Aorta (tissue), 5 donors: Measurements from ENCODE around the gene EXOC4. TPM values are rescaled to one million over a fixed set of nuclear protein-coding genes. Genes with fewer than 3 reads are reported as not detected.

Source experiments
- ATAC-seq: fragments of 200-7000 bp; cut with Tn5 transposase; one replicate; pipeline ENCODE4 v1.9.1; 2022; ENCODE audit warnings: moderate library complexity; ENCODE audit not compliant: low FRiP score
- DNase-seq, 2 donors: peaks; one replicate each; pipeline ENCODE4 v3.0.0-alpha.2; 2020
- H3K27ac ChIP-seq, 2 donors: one replicate each; pipeline ENCODE4 v1.5.1; 2013; ENCODE audit warnings: low read length in 2 of 2, mild to moderate bottlenecking in 2 of 2, moderate library complexity in 2 of 2, control low read depth in 1 of 2, inconsistent platforms in 1 of 2, low read depth in 1 of 2
- H3K27me3 ChIP-seq, 2 donors: one replicate each; pipeline ENCODE4 v1.6.1; 2013; ENCODE audit warnings: control low read depth in 1 of 2, low read length in 1 of 2, mild to moderate bottlenecking in 1 of 2, moderate library complexity in 1 of 2; ENCODE audit not compliant: insufficient read depth in 2 of 2, control insufficient read depth in 1 of 2
- H3K36me3 ChIP-seq, 2 donors: one replicate each; pipeline ENCODE4 v1.6.1; 2013; ENCODE audit warnings: control low read depth in 1 of 2, low read length in 1 of 2, mild to moderate bottlenecking in 1 of 2; ENCODE audit not compliant: insufficient read depth in 2 of 2, control insufficient read depth in 1 of 2
- H3K4me1 ChIP-seq, 2 donors: one replicate each; pipeline ENCODE4 v1.6.1; 2013; ENCODE audit warnings: low read length in 2 of 2, control low read depth in 1 of 2, mild to moderate bottlenecking in 1 of 2, moderate library complexity in 1 of 2; ENCODE audit not compliant: insufficient read depth in 2 of 2, control insufficient read depth in 1 of 2
- H3K4me3 ChIP-seq, 2 donors: one replicate each; pipeline ENCODE4 v1.5.1; 2013; ENCODE audit warnings: low read length in 2 of 2, control low read depth in 1 of 2, mild to moderate bottlenecking in 1 of 2
- H3K9me3 ChIP-seq: one replicate; pipeline ENCODE4 v1.6.1; 2013; ENCODE audit warnings: mild to moderate bottlenecking, low read length; ENCODE audit not compliant: control insufficient read depth
- WGBS, 2 donors: extraction: QIAGEN DNeasy Blood & Tissue Kit; methylation state at CpG; one replicate each; pipeline ENCODE4 v1.1.7; 2013; 5-methylcytosine and 5-hydroxymethylcytosine counted together
- intact Hi-C, 2 donors: fragments of 100-400 bp; cut with DNase I; formaldehyde crosslinking; loops; one replicate each; pipeline versions ENCODE4 v1.14.2 to v1.15.0; 2022
- polyA plus RNA-seq, 2 donors: library from polyadenylated mRNA; stranded (reverse); fragments of 200-250 nt; gene quantifications; one replicate each; pipeline ENCODE4 v1.2.3, GENCODE V29; 2013
- total RNA-seq, 2 donors: library from RNA; stranded (reverse); fragmentation: NEBNext Ultra II Directional; extraction: Animal tissue kit (Norgen Biotek cat#: 25700); gene quantifications; one replicate each; pipeline ENCODE4 v1.2.1, GENCODE V29; 2021
- donor health status: healthy with polysubstance abuse.
- donor health status: Bipolar disorder and iron deficiency.
- donor health status: DM: no; HTN: no; CAD: no.
- donor health status: DM: no; HTN: no; CAD: no.
- donor health status: DM: yes; HTN: yes; CAD: no.

Gene EXOC4
- total and polyA plus RNA-seq, 4 donors: 19.9 to 109 (median 45.9) TPM

DNA sequence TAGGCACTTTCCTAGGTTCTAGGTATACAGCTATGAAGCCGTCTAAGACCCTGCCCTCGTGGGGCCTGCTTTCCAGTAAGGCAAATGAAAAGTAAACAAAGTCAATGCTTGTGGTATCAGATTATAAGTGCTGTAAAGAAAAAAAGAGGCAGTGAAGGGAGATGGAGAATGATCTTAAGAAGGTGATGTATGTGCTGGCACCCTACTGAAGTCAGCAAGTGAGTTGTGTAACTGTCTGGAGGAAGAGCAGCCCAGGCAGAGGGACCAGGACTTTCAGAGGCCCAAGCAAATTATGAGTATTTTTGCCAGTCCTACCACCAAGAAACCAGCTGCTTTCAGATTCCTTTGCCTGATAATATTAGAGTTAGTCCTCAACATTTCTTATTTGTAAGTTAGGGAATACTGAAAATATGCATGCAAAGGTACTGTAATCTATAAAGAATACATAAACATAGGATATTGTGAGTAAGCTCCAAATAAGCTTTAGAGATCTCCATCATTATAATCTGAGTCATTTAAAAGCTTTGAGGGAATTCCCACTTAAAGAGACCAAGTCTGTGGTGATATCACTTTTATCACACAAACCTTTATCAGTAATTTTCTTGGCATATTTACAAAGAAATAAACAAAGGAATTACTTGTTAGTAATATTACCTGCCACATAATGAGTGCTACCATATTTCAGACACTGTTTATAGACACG, 545.1 kb downstream of the EXOC4 start:
- intact Hi-C loops: no loop called here
- peaks cover 0 to 1% of the 10 kb centered on the region in 2 donors for H3K27me3 ChIP-seq
- DNase-seq (no peak), ATAC-seq (no peak)
- H3K4me1 ChIP-seq: no peaks in the 10 kb centered on the region
- 65 to 66% methylated on average over 3 of the region's 3 CpGs for WGBS, 2 donors
- H3K4me3 ChIP-seq: no peak overlapping the region
- H3K36me3 ChIP-seq: no peaks in the 10 kb centered on the region
- no peak overlapping the region for H3K27ac ChIP-seq
- no peaks in the 10 kb centered on the region for H3K9me3 ChIP-seq

GRCh38 chr7:133801341-133801740, 548.5 kb downstream of the EXOC4 start:
- DNase-seq: no peak
- no peaks in the 10 kb centered on the region for H3K36me3 ChIP-seq
- intact Hi-C loops: no loop called here
- H3K4me1 ChIP-seq: no peaks in the 10 kb centered on the region
- 80 to 89% methylated on average over 6 of the region's 6 CpGs for WGBS, 2 donors
- H3K9me3 ChIP-seq: no peaks in the 10 kb centered on the region
- H3K27ac ChIP-seq: no peak overlapping the region
- no peak for ATAC-seq
- no peak overlapping the region for H3K4me3 ChIP-seq
- H3K27me3 ChIP-seq: peaks cover 0 to 1% of the 10 kb centered on the region in 2 donors

DNA sequence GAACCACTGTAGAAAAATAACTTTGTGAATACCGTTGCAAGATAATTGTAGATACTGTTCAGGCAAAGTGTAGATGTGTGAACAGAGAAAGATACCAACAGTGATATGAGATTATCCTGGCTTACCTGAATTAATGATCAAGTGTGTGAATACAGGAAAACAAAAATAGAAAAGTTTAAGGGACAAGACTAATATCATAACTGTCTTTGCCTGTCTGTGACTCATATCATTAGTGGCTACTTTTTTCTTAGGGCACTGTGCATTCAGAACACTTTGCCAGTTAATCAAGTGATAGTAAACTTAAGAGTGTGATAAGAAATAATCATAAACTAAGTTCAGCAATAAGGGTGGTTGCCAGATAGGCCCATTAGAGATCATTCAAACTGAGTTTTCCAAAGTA, 551.2 kb downstream of the EXOC4 start:
- H3K9me3 ChIP-seq: no peaks in the 10 kb centered on the region
- intact Hi-C loops: no loop called here
- no peaks in the 10 kb centered on the region for H3K36me3 ChIP-seq
- DNase-seq: no peak
- H3K27me3 ChIP-seq: peaks cover 0 to 1% of the 10 kb centered on the region in 2 donors
- WGBS, 2 donors: 92 to 97% methylated on average over 1 of the region's 1 CpG
- no peaks in the 10 kb centered on the region for H3K4me1 ChIP-seq
- no peak overlapping the region for H3K4me3 ChIP-seq
- no peak for ATAC-seq
- H3K27ac ChIP-seq: no peak overlapping the region

- WGBS, 2 donors: 89% methylated on average over 2 of the region's 2 CpGs
- H3K9me3 ChIP-seq: no peaks in the 10 kb centered on the region
- H3K4me3 ChIP-seq: no peak overlapping the region
- DNase-seq (no peak), ATAC-seq (no peak)
- H3K4me1 ChIP-seq: no peaks in the 10 kb centered on the region
- H3K27me3 ChIP-seq: no peaks in the 10 kb centered on the region
- no peaks in the 10 kb centered on the region for H3K36me3 ChIP-seq
- intact Hi-C loops: no loop called here
- no peak overlapping the region for H3K27ac ChIP-seq
Observed at GRCh38 chr7:133805426-133805825, 552.5 kb downstream of the EXOC4 start.

DNA sequence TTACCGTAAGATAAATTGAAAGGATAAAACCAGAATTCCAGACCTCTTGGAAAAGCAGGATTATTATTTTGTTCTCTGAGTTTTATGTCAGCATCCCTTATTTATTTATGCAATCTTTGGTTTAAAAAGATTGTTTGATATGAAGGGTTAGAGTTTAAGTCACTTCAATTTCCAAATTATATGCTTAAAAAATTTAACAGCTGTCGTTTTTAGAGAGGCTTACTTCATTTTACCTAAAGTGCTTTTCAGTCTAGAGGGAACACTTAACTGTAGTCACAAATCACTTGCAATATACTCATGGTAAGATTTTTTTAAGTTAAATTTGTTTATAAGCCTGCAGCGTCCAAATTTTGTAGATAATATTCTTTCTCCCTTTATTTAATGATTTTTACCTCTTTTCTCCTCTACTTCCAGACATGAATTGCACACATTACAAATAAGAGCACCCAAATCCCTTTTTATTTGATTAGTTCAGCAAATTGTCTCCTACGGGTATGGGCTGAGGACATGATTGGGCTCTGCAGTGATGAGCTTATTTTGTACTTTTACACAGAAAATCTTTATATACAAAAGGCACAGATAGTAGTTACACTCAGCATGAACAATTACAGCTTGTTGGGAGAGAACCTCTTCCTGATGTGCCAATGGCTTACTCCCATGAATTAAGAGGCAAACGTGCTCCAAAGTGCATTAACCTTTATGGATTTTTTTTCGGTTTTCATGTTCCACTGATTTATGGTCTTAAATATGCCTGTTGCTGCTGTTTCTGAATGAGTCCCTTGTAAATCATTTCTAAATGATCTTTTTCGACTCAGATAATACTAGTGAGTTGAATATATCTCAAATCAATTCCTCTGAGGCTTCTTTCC, 555.0 kb downstream of the EXOC4 start:
- no peaks in the 10 kb centered on the region for H3K4me1 ChIP-seq
- H3K27me3 ChIP-seq: no peaks in the 10 kb centered on the region
- WGBS, 2 donors: 69 to 81% methylated on average over 7 of the region's 7 CpGs

DNA sequence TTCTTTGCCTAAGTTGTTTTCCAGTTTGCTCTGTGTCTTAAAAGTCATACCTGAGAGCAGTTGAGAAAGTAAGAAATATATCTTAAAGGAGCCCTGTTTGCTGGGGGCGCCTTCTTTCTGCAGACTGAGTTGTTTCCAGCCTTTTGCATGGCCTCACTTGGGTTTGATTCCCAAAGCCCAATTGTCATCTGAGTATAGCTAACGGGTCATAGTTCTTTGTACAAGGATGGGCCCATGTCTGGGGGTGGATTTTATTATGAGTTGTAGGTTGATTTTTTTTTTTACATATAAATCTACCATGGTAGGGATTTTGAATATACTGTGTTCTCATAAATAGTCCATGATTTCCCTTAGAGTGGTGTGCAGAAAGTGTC, 555.6 kb downstream of the EXOC4 start:
- H3K9me3 ChIP-seq: no peaks in the 10 kb centered on the region
- intact Hi-C loops: no loop called here
- no peak overlapping the region for H3K4me3 ChIP-seq
- no peaks in the 10 kb centered on the region for H3K36me3 ChIP-seq
- H3K27ac ChIP-seq: no peak overlapping the region
- no peaks in the 10 kb centered on the region for H3K4me1 ChIP-seq
- H3K27me3 ChIP-seq: no peaks in the 10 kb centered on the region
- DNase-seq (no peak), ATAC-seq (no peak)
- 80 to 89% methylated on average over 2 of the region's 2 CpGs for WGBS, 2 donors

More for the DNA sequence above, 555.0 kb downstream of the EXOC4 start:
- H3K36me3 ChIP-seq: no peaks in the 10 kb centered on the region
- no peaks in the 10 kb centered on the region for H3K9me3 ChIP-seq
- ATAC-seq (no peak), DNase-seq (no peak)
- no peak overlapping the region for H3K27ac ChIP-seq
- no peak overlapping the region for H3K4me3 ChIP-seq
- intact Hi-C loops: no loop called here

DNA sequence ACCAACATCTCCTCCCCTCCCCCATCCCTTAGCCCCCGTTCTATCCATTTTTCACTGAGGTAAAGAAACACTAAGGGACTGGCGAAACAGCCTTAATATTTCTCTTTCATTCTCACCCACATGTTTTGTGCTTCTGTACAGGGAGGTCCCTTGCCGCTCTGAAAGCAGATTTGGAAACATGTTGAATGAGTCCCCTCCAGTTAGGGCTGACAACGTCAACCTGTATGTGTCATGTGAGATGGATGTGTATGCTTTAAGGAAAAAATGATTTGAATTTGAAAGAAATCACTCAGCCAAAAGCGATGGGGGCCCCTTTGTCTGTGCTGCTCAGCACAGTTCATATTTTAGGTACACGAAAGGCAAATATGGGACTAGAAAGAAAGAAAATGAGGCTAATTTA, 560.0 kb downstream of the EXOC4 start:
- Histone ChIP-seq H3K27me3 (no peaks in the 10 kb centered on the region), H3K4me3 (no peak overlapping the region), H3K9me3 (no peaks in the 10 kb centered on the region), H3K4me1 (no peaks in the 10 kb centered on the region), H3K27ac (no peak overlapping the region), H3K36me3 (peaks cover 0 to 2% of the 10 kb centered on the region in 2 donors)
- 67 to 77% methylated on average over 6 of the region's 6 CpGs for WGBS, 2 donors
- intact Hi-C loops: no loop called here
- ATAC-seq (no peak), DNase-seq (no peak)

- 66 to 70% methylated on average over 3 of the region's 3 CpGs for WGBS, 2 donors
- intact Hi-C loops: no loop called here
- DNase-seq: no peak
Observed at GRCh38 chr7:133815611-133816210, 562.8 kb downstream of the EXOC4 start.

More at GRCh38 chr7:133815611-133816210, 562.8 kb downstream of the EXOC4 start:
- Histone ChIP-seq H3K27ac (no peak overlapping the region), H3K4me3 (no peak overlapping the region), H3K36me3 (peaks cover 0 to 7% of the 10 kb centered on the region in 2 donors), H3K27me3 (no peaks in the 10 kb centered on the region), H3K4me1 (no peaks in the 10 kb centered on the region), H3K9me3 (no peaks in the 10 kb centered on the region)
- no peak for ATAC-seq
